H9 (cell line): ENCODE results near the gene CDH4. TPM values are rescaled to one million over a fixed set of nuclear protein-coding genes. Genes with fewer than 3 reads are reported as not detected.

Experiments used
- DNase-seq: peaks from one replicate; pipeline ENCODE4 v3.0.0-alpha.2; 2017
- H2AFZ ChIP-seq: one replicate; pipeline ENCODE4 v1.6.1; 2013; ENCODE audit warnings: mild to moderate bottlenecking, low read length, control low read depth, moderate library complexity
- H2AK5ac ChIP-seq: 2 replicates; pipeline ENCODE4 v1.6.1; 2013; ENCODE audit warnings: low read length, control low read depth, mixed read lengths; ENCODE audit not compliant: insufficient read length
- H2BK120ac ChIP-seq: one replicate; pipeline ENCODE4 v1.6.1; 2013; ENCODE audit warnings: low read depth, mild to moderate bottlenecking, low read length, control low read depth, inconsistent platforms; ENCODE audit not compliant: poor library complexity, severe bottlenecking
- H2BK12ac ChIP-seq: 2 replicates; pipeline ENCODE4 v1.6.1; 2013; ENCODE audit warnings: low read length, control low read depth, mixed read lengths, low read depth; ENCODE audit not compliant: insufficient read length
- H2BK15ac ChIP-seq: 2 replicates; pipeline ENCODE4 v1.6.1; 2013; ENCODE audit warnings: low read depth, low read length, control low read depth
- H2BK20ac ChIP-seq: one replicate; pipeline ENCODE4 v1.6.1; 2013; ENCODE audit warnings: low read depth, mild to moderate bottlenecking, low read length, control low read depth, inconsistent platforms; ENCODE audit not compliant: poor library complexity, severe bottlenecking
- H2BK5ac ChIP-seq: 2 replicates; pipeline ENCODE4 v1.6.1; 2013; ENCODE audit warnings: low read length, control low read depth, mixed read lengths; ENCODE audit not compliant: insufficient read length
- H3K14ac ChIP-seq: 2 replicates; pipeline ENCODE4 v1.6.1; 2013; ENCODE audit warnings: low read length, control low read depth; ENCODE audit not compliant: insufficient read depth
- H3K18ac ChIP-seq: 2 replicates; pipeline ENCODE4 v1.6.1; 2013; ENCODE audit warnings: low read depth, mild to moderate bottlenecking, mixed read lengths, low read length, control low read depth; ENCODE audit not compliant: insufficient read length
- H3K23ac ChIP-seq: 2 replicates; pipeline ENCODE4 v1.6.1; 2013; ENCODE audit warnings: low read length, control low read depth, mixed read lengths, low read depth; ENCODE audit not compliant: insufficient read length
- H3K23me2 ChIP-seq: 2 replicates; pipeline ENCODE4 v1.6.1; 2013; ENCODE audit warnings: low read depth, mild to moderate bottlenecking, mixed read lengths, low read length, control low read depth; ENCODE audit not compliant: insufficient read length, poor library complexity, severe bottlenecking
- H3K27ac ChIP-seq: 2 replicates; pipeline ENCODE4 v1.5.1; 2013; ENCODE audit warnings: low read length, control low read depth, mixed read lengths, low read depth; ENCODE audit not compliant: insufficient read length
- H3K27me3 ChIP-seq: 2 replicates; pipeline ENCODE4 v1.6.1; 2013; ENCODE audit warnings: low read length, control low read depth, inconsistent platforms; ENCODE audit not compliant: insufficient read depth
- H3K4ac ChIP-seq: 2 replicates; pipeline ENCODE4 v1.6.1; 2013; ENCODE audit warnings: low read depth, mild to moderate bottlenecking, control low read depth, inconsistent platforms, low read length, moderate library complexity
- H3K4me1 ChIP-seq: 2 replicates; pipeline ENCODE4 v1.6.1; 2013; ENCODE audit warnings: low read length, control low read depth, inconsistent platforms; ENCODE audit not compliant: insufficient read depth
- H3K4me2 ChIP-seq: 2 replicates; pipeline ENCODE4 v1.6.1; 2013; ENCODE audit warnings: low read length, control low read depth, mixed read lengths; ENCODE audit not compliant: insufficient read length, insufficient read depth
- H3K56ac ChIP-seq: 2 replicates; pipeline ENCODE4 v1.6.1; 2013; ENCODE audit warnings: low read depth, mild to moderate bottlenecking, mixed read lengths, low read length, control low read depth; ENCODE audit not compliant: insufficient read length
- H3K79me1 ChIP-seq: 2 replicates; pipeline ENCODE4 v1.6.1; 2013; ENCODE audit warnings: low read depth, mild to moderate bottlenecking, moderate library complexity, low read length, control low read depth, inconsistent platforms; ENCODE audit not compliant: insufficient read depth, poor library complexity, severe bottlenecking
- H3K79me2 ChIP-seq: 2 replicates; pipeline ENCODE4 v1.6.1; 2013; ENCODE audit warnings: low read length, control low read depth, inconsistent platforms; ENCODE audit not compliant: insufficient read depth
- H3K9ac ChIP-seq: 2 replicates; pipeline ENCODE4 v1.6.1; 2013; ENCODE audit warnings: low read length, control low read depth, mixed read lengths; ENCODE audit not compliant: insufficient read length; ENCODE audit errors: extremely low read depth
- H3K9me3 ChIP-seq: one replicate; pipeline ENCODE4 v1.6.1; 2013; ENCODE audit warnings: low read depth, low read length, inconsistent platforms; ENCODE audit not compliant: control insufficient read depth
- H3T11ph ChIP-seq: one replicate; pipeline ENCODE4 v1.6.1; 2013; ENCODE audit warnings: mild to moderate bottlenecking, low read length, control low read depth, inconsistent platforms
- H4K20me1 ChIP-seq: one replicate; pipeline ENCODE4 v1.6.1; 2013; ENCODE audit not compliant: control insufficient read depth, insufficient read length, insufficient read depth
- H4K5ac ChIP-seq: 2 replicates; pipeline ENCODE4 v1.6.1; 2013; ENCODE audit warnings: low read depth, mild to moderate bottlenecking, mixed read lengths, low read length, control low read depth; ENCODE audit not compliant: insufficient read length
- H4K8ac ChIP-seq: replicated peaks from 2 replicates; pipeline ENCODE4 v1.6.1; 2013; ENCODE audit warnings: low read length, control low read depth, mixed read lengths, low read depth; ENCODE audit not compliant: insufficient read length
- H4K91ac ChIP-seq: 2 replicates; pipeline ENCODE4 v1.6.1; 2013; ENCODE audit warnings: low read depth, mild to moderate bottlenecking, moderate library complexity, mixed read lengths, low read length, control low read depth; ENCODE audit not compliant: insufficient read length
- H3K27ac Mint-ChIP-seq, 3 experiments: 2 replicates in 2 of 3; 3 replicates in 1 of 3; pipeline ENCODE4 v1.8.0; 2020 to 2021; ENCODE audit warnings: mixed read lengths in 3 of 3, mild to moderate bottlenecking in 1 of 3, moderate library complexity in 1 of 3
- H3K27me3 Mint-ChIP-seq: 2 replicates; pipeline ENCODE4 v1.8.0; 2021; ENCODE audit warnings: low read depth, mild to moderate bottlenecking, moderate library complexity, mixed read lengths
- H3K36me3 Mint-ChIP-seq, 3 experiments: 2 replicates in 2 of 3; 3 replicates in 1 of 3; pipeline ENCODE4 v1.8.0; 2020 to 2021; ENCODE audit warnings: low read depth in 3 of 3, mixed read lengths in 3 of 3; ENCODE audit not compliant: insufficient read depth in 1 of 3
- H3K4me1 Mint-ChIP-seq, 2 experiments: 2 replicates each; pipeline ENCODE4 v1.8.0; 2020; ENCODE audit warnings: mixed read lengths in 2 of 2
- H3K4me3 Mint-ChIP-seq, 2 experiments: 2 replicates in 1 of 2; 3 replicates in 1 of 2; pipeline ENCODE4 v1.8.0; 2020 to 2021; ENCODE audit warnings: mild to moderate bottlenecking in 2 of 2, mixed read lengths in 2 of 2, moderate library complexity in 1 of 2
- H3K9me3 Mint-ChIP-seq, 2 experiments: 2 replicates in 1 of 2; 3 replicates in 1 of 2; pipeline ENCODE4 v1.8.0; 2020; ENCODE audit warnings: mild to moderate bottlenecking in 2 of 2, mixed read lengths in 2 of 2, moderate library complexity in 1 of 2
- CTCF ChIP-seq: fragments of 200-600 bp; sonication (generic); conservative IDR thresholded peaks from 3 replicates; pipeline ENCODE4 v1.8.0; 2021; ENCODE audit warnings: antibody characterized with exemption, mild to moderate bottlenecking
- WGBS: extraction: QIAGEN DNeasy Blood & Tissue Kit; methylation state at CpG from one replicate; pipeline ENCODE4 v1.1.7; 2013; ENCODE audit warnings: missing lambda C conversion rate, low lambda C conversion rate, mixed read lengths; ENCODE audit not compliant: insufficient read length; ENCODE audit errors: extremely low coverage; 5-methylcytosine and 5-hydroxymethylcytosine counted together
- total RNA-seq: library from RNA; stranded (reverse); gene quantifications from 2 replicates; pipeline ENCODE4 v1.2.1, GENCODE V29; 2021

CDH4 gene
- total RNA-seq, 1 experiment from 2014 or later: 3.0 TPM

- no peaks in the 10 kb centered on the region for H3K79me2 ChIP-seq
- peaks cover 12 to 14% of the 10 kb centered on the region in 2 experiments for H3K4me1 Mint-ChIP-seq
- H3K27me3 Mint-ChIP-seq: peaks cover 59% of the 10 kb centered on the region
Observed at GRCh38 chr20:61382194-61382593, 130.1 kb downstream of the CDH4 start.

More at GRCh38 chr20:61382194-61382593, 130.1 kb downstream of the CDH4 start:
- H2AK5ac ChIP-seq: no peak overlapping the region
- no peak overlapping the region for H3K4me3 Mint-ChIP-seq
- no peaks in the 10 kb centered on the region; the same call in 1 of the 2 replicates for H3K27me3 ChIP-seq
- H2AFZ ChIP-seq: no peak overlapping the region
- no peak overlapping the region for H4K5ac ChIP-seq
- H3K23me2 ChIP-seq: no peaks in the 10 kb centered on the region
- no peaks in the 10 kb centered on the region; the same call in 1 of the 2 replicates for H3K4me1 ChIP-seq
- H2BK12ac ChIP-seq: no peak overlapping the region
- H3T11ph ChIP-seq: no peak overlapping the region
- H4K91ac ChIP-seq: no peak overlapping the region
- H2BK20ac ChIP-seq: no peak overlapping the region
- no peak overlapping the region for H3K23ac ChIP-seq
- no peak overlapping the region for H2BK120ac ChIP-seq
- H3K56ac ChIP-seq: no peak overlapping the region
- H3K4me2 ChIP-seq: no peak overlapping the region
- TF ChIP-seq CTCF: no peak
- H2BK15ac ChIP-seq: no peak overlapping the region
- DNase-seq: no peak
- no peak overlapping the region for H3K9ac ChIP-seq
- H2BK5ac ChIP-seq: no peak overlapping the region
- no peak overlapping the region for H3K27ac Mint-ChIP-seq
- peaks cover 28 to 29% of the 10 kb centered on the region in 2 experiments for H3K9me3 Mint-ChIP-seq
- no peak overlapping the region for H3K14ac ChIP-seq
- H4K20me1 ChIP-seq: no peaks in the 10 kb centered on the region
- no peak overlapping the region for H3K27ac ChIP-seq
- H3K4ac ChIP-seq: no peak overlapping the region
- H4K8ac ChIP-seq: no peak overlapping the region
- H3K36me3 Mint-ChIP-seq: peaks cover 17 to 26% (median 23%) of the 10 kb centered on the region in 3 experiments
- no peak overlapping the region for H3K18ac ChIP-seq
- H3K9me3 ChIP-seq: peaks cover 9% of the 10 kb centered on the region
- H3K79me1 ChIP-seq: no peaks in the 10 kb centered on the region
- WGBS: no CpG with 5 or more reads among the region's 3 CpGs
